ENCODE results near the gene SOX13.

DNA sequence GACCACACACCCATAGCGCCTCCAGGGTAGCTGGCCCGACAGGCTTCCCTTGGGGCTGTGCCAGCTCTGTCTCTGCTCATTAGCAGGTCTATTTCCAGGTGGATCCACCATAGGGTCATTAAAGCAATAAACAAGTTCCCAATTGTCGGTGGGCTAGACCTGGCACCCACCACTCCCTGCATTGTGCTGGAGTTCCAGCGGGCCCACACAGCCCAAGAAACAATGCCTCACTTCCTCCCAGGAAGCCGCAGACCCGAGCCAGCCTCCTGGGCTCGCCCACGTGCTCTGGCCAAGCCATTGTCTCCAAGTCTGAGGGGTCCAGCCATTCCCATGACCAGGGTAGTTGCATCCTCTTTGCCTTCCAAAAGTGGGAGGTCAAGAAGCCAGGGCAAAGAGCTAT, 27.5 kb upstream of the SOX13 start:
- TF ChIP-seq EP300 (IDR thresholded peaks at IDR 0.05): no peak
- TF ChIP-seq, protein P1, sequence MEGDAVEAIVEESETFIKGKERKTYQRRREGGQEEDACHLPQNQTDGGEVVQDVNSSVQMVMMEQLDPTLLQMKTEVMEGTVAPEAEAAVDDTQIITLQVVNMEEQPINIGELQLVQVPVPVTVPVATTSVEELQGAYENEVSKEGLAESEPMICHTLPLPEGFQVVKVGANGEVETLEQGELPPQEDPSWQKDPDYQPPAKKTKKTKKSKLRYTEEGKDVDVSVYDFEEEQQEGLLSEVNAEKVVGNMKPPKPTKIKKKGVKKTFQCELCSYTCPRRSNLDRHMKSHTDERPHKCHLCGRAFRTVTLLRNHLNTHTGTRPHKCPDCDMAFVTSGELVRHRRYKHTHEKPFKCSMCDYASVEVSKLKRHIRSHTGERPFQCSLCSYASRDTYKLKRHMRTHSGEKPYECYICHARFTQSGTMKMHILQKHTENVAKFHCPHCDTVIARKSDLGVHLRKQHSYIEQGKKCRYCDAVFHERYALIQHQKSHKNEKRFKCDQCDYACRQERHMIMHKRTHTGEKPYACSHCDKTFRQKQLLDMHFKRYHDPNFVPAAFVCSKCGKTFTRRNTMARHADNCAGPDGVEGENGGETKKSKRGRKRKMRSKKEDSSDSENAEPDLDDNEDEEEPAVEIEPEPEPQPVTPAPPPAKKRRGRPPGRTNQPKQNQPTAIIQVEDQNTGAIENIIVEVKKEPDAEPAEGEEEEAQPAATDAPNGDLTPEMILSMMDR (IDR thresholded peaks at IDR 0.05): no peak
